IPS-18c (cell line): Measurements from ENCODE around the gene TMEM14A.
"Not testable (repeated sequence)": the region's sequence is repeated elsewhere in the genome, so short reads cannot be mapped to it uniquely, and the experiment has no call there.

Experiments
- H3K4me3 ChIP-seq: 2 replicates; pipeline ENCODE4 v1.7.0; 2013; ENCODE audit warnings: low read depth, mild to moderate bottlenecking, low read length, moderate library complexity; ENCODE audit not compliant: insufficient read depth
- H3K9me3 ChIP-seq: one replicate; pipeline ENCODE4 v1.6.1; 2013; ENCODE audit warnings: mild to moderate bottlenecking, low read length, moderate library complexity; ENCODE audit not compliant: control insufficient read depth, insufficient read depth

TMEM14A gene

DNA sequence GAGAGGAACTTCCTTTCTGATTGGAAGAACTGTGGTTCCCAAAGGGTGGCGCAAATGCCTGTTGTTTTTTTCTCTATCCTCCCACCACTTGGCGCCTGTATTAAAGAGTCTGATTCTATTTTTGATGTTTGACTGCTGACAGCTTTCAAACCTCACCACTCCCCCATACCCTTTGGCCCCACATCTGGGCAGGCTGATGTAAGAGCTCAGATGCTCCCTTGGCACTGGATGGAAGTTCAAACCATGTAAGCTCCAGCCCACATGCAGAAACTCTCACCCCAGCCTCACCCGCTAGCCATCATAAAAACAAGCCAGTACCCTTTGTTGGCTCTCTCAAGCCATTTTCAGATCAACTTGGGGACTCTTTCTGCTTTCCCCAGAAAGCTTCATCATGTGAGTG is 20.0 kb upstream of the TMEM14A start:
- peaks cover 5% of the 10 kb centered on the region for H3K9me3 ChIP-seq
- H3K4me3 ChIP-seq = no peak overlapping the region

DNA sequence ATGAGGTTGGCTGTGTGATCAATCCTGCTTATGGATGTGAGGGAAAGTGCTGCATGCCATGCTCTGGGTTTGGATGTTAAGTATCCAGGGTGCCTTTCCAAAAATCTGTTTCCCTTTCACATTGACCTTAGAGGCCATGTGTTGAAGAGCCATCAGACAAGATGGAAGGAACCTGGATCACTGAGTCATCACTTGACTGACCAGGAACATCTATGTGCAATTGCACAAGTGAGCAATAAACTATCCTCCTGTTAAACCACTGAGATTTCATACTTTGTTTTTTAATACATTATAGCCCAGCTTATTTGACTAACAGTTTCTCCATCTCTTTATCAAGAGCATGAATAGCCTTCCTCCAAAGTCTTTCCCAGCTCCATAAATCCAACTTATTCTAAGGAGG is 17.8 kb upstream of the TMEM14A start:
- H3K9me3 ChIP-seq = peaks cover 5% of the 10 kb centered on the region
- H3K4me3 ChIP-seq = no peak overlapping the region

DNA sequence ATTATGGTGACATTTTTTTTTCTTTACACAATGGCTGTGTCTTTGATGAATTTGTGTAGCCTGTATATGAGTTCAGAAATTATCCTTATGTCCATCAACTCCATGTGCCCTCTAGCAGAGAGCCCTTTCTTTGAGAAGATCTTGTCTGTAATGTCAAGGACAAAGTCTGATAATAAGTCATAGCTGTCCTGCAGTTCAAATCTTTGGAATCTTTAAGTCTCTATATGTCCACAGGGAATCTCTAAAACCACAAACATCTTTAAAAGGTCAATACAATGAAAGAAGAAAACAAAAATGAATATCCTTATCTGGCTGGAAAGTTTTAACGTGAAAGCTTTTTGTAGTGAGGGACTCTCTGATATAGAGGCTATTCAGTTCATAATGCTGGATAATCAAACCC is 16.9 kb upstream of the TMEM14A start:
- no peak overlapping the region for H3K4me3 ChIP-seq
- H3K9me3 ChIP-seq = peaks cover 5% of the 10 kb centered on the region

DNA sequence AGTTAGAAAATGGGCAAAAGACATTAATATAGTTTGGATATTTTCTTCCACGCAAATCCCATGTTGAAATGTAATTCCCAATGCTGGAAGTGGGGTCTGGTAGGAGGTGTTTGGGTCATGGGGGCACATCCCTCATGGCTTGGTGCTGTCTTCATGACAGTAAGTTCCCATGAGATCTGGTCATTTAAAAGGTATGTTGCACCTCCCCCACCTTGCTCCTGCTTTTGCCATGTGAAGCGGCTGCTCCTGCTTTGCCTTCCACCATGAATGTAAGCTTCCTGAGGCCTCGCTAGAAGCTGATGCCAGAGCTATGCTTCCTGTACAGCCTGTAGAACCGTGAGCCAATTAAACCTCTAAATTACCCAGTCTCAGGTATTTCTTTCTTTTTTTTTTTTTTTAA is 16.3 kb upstream of the TMEM14A start:
- Histone ChIP-seq H3K9me3 (peaks cover 5% of the 10 kb centered on the region), H3K4me3 (no peak overlapping the region)

DNA sequence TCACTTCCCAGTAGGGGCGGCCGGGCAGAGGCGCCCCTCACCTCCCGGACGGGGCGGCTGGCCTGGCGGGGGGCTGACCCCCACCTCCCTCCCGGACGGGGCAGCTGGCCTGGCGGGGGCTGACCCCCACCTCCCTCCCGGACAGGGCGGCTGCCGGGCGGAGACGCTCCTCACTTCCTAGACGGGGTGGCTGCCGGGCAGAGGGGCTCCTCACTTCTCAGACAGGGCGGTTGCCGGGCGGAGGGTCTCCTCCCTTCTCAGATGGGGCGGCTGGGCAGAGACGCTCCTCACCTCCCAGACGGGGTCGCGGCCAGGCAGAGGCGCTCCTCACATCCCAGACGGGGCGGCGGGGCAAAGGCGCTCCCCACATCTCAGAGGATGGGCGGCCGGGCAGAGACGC is 15.0 kb upstream of the TMEM14A start:
- not testable (repeated sequence) for H3K4me3 ChIP-seq, H3K9me3 ChIP-seq

DNA sequence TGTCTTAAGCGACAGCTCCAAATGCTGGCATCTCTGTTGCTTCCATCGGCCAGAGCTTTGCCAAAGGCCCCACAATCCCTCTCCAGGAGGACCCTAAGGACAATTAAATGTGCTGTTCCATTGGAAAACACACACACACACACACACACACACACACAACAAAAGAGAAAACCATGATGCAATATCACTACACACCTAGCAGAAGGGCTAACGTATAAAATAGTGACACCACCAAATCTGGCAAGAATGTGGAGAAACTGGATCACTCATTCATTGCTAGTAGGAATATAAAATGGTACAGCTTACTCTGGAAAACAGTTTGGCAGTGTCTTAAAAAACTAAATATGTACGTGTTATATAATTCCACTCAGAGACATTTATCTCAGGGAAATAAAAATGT is 13.0 kb upstream of the TMEM14A start:
- H3K9me3 ChIP-seq = peaks cover 5% of the 10 kb centered on the region
- H3K4me3 ChIP-seq = no peak overlapping the region

DNA sequence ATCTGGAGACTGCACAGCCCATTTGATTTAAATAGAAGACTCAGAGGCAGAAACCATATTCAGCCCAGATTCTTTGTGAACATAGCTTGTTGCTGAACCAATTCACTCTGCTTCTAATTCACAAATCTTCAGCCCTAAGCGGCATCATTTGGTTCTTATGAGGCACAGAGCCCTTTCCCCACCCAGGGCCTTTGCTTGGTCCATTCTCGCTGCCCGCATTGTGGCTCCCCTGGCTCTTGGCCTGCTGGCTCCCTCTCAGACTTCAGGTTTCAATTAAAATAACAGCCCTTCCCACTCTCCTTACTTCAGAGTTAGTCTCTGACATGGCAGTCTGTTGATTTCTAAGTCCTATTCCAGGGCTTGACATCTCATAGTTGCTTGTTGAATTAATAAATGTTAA is 9.4 kb upstream of the TMEM14A start:
- Histone ChIP-seq H3K9me3 (no peaks in the 10 kb centered on the region), H3K4me3 (no peak overlapping the region)

DNA sequence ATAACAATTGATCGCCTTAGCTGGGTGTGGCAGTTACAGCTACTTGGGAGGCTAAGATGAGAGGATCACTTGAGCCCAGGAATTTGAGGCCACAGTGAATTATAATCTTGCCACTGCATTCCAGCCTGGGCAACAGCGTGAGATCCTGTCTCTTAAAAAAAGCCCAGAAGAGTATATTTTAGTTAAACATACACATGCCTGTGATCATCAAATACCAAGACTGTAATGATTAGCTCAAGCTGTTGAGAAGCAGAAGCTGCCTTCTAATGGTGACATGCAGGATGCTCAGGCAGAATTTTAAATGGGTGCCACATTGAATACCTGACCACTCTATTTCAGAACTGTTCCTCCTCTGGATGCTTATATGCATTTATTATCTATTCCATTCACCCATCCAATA is 8.9 kb upstream of the TMEM14A start:
- no peak overlapping the region for H3K4me3 ChIP-seq
- no peaks in the 10 kb centered on the region for H3K9me3 ChIP-seq

DNA sequence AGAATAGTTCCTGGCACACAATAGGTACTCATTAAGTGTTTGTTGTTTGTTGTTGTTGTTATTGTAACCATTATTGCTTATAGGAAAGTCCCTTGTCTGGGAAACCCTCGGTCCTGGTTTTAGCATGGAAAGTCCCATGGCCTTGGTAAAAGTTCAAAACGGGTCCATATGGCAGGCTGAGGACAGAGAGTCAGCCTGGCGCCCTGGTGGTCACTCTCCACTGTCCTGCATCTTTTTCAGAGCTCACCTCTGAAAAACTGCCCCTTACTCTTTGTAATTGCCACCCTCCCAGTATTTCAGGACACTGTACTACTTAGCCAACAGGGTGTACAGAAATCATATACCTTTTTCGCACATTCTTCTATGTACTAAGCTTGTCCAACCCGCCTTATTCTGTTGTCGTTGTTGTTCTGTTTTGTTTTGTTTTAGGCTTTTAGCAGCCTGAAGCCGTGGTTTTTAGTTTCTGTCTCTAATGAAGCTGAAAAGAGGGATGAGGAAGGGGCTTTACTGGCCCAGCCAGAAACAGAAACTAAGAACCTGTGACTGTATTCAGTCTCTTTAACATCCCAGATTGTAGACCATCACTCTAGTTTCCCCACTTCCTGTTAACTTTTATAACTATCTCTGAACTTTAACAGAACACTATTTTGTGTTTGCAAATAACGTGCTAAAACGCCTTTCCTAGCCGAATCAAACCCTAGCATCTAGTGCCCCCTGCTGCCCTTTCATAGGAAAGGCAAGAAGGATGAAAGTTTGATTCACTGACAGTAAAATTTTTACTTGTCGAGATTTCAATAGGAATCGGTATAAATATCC is 7.6 kb upstream of the TMEM14A start:
- Histone ChIP-seq H3K4me3 (peak overlapping the region; percentile 62; the same call in 1 of the 2 replicates), H3K9me3 (no peaks in the 10 kb centered on the region)

DNA sequence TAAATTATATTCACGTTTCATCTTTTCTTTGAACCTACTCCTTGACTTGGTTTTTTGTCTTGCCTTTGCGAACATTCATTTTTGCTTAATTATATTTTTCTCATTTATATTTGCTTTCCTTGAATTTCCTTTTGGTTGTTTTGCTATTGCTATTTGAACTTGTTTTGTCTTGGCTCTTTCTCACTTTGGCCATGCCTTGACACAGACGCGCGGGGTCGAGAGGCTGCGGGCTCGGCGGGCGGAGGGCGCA is 7.1 kb upstream of the TMEM14A start:
- peak overlapping the region; percentile 62; the same call in 1 of the 2 replicates for H3K4me3 ChIP-seq
- H3K9me3 ChIP-seq = no peaks in the 10 kb centered on the region

DNA sequence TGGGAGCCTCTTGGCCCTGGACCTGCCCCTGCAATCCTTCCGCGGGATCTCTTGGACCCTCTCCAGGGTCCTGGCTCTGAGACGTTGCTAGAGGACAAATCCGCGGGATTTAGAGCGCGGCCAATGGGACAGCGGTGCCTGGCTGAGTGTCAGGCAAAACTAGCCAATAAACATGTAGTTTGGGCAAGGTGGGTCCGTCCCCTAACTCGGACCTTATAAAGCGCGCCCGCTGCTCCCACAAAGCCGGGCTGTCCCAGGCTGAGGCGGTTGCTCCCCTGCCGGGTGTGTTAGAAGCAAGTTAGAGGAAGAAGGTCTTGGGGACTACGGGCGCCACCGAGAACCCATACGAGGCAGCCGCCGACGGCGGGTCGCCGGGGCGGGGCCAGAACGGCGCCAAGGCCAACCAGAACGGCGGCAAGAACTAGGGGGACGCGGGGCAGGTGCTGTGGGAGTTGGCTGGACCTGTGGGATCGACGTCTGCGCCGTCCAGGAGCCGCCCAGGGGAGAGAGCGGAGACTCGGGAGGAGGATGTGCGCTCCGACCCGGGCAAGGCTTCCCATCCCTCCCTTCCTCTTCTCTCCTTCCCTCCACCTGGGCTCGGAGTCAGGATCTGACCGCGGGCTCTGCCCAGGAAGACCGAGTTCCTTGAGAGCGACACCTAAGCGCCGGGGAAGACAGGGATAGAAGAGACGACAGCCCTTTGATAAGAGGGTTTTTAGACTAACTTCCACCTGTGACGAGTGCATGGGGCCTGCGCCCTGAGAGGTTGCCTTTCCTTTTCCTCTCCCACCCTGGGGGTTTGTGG is 6.5 kb upstream of the TMEM14A start:
- Histone ChIP-seq H3K4me3 (peak overlapping the region; percentile 62), H3K9me3 (no peaks in the 10 kb centered on the region)

DNA sequence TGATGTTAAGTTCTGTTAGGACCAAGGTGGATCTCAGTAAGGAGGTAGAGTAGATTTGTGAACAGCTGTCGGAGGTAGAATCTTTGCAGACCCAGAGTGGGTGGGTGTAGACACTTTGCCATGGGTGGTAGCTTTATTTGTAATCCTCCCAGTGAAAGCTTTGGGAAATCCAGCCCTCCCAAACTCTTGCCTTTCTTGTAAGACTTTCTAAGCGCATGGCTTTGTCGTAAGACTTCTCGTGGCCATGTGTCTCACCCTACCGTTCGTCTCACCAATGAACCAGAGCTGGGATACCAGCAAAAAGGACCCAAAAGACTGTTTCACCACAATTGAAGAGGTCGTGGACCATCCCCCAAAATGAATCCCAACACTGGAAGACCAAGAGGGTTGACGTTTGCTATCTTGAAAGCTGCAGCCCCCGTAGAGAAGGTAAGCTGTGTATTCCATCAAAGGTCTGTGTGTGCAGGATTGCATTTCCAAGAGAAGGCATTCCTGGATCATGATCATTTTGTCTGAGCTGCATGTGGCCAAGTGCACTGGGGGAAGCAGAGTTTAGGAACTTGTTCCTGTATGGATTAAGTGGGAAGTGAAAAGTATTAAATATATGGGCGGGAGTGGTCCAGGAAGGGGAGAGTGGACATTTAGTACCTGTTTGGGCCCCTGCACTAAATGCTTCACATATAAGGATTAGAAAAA is 5.8 kb upstream of the TMEM14A start:
- Histone ChIP-seq H3K9me3 (no peaks in the 10 kb centered on the region), H3K4me3 (peak overlapping the region; percentile 62)

DNA sequence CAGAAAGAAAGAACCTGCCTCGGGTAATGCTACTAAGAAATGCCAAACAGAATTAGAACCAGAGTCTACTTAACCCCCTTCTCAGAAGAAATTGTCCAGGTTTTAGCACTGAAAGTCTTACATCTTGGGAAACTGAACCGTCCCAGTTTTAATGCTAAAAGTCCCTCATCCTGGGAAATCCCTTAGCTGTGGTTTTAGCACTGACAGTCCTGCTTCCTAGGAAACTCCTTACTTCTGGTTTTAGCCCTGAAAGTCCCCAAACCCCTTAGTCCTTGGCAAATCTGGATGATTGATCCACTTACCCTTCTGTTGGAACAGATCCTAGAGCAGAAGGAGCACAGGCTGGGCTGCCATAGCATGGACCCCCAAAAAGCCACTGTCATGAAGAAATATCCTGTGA is 4.8 kb upstream of the TMEM14A start:
- Histone ChIP-seq H3K9me3 (no peaks in the 10 kb centered on the region), H3K4me3 (no peak overlapping the region)

DNA sequence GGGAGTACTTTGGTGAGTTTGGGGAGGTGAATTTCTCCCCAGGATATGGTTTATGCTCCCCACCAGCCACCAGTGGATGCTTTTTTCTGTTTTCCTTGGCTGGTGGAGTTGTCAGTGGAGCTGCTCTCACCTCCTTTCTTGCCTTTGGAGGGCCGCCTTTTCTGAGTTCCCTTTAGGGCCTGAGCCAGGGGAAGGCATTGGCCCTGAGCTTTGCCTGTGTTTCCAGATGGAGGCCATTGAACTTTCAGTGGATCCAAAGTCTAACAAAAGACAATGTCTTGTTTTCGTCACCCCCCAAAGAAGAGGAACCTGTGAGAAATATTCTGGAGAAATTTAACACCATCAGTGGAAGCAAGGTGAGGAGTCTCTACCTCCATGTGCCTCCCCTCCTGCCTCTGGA is 4.4 kb upstream of the TMEM14A start:
- no peaks in the 10 kb centered on the region for H3K9me3 ChIP-seq
- H3K4me3 ChIP-seq = no peak overlapping the region

DNA sequence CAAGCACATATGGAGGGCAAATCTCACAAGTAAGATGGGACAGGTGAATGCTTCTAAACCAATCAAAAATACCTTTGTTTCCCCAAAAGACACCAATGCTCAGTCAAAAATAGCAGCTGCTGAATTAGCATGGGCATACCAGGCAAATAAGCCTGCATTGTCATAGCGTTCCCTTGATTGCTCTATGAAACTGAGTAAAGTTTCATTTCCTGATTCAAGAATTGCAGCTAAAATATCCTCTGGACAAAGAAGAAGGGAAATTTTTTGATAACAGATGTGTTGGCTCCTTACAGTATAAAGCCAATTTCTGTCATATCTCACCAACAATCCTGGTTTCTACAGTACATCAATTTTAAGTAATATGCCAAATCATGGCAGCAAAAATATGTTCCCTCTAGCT is 3.3 kb upstream of the TMEM14A start:
- Histone ChIP-seq H3K9me3 (no peaks in the 10 kb centered on the region), H3K4me3 (no peak overlapping the region)

DNA sequence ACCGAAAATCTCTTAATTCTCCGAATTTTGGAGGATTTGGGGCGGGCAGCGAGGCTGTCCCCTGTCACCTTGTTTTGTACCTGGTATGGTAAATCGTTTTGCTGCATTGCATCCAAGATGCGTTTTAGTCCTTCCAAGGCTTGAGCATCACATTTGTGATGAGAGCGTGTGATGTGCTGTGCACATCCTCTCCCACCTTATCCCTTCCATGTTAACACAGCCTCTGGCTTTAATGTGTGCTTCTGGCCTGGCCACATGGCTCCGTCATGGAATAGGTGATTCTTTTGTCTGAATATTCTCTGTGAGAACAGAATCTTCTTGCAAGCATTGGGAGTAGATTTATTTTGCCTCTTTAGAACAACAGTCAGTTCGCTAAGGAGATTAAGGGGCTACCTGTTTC is 763 bp downstream of the TMEM14A start:
- peak overlapping the region; percentile 82; the same call in 1 of the 2 replicates for H3K4me3 ChIP-seq
- H3K9me3 ChIP-seq = peaks cover 2% of the 10 kb centered on the region

DNA sequence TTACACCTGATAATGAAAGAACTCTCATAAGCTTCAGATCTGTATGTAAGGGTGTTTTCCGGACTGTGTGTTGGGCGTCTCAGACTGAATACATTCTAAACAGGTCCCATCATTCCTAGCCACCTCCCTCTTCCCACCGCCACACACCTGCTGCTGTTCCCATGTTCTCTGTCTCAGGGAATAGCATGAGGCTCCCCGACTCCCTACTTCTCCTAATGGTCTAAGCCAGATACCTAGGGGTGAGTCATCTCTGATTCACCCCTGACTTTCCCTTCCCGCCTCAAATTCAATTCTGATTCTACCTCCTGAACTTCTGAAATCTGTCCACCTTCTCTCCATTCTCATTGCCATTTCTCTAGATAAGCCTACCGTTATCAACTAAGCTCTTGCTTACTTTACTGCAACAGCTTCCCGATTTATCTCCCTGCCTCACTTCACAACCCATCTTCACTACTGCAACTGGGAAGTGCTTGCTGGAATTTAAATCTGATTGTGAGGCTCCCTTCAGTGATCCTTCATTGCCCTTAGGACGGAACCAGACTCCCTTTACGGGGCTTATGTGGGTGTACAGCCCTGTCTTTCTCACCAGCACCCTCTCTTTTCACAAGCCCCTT is 1.6 kb downstream of the TMEM14A start:
- Histone ChIP-seq H3K9me3 (peaks cover 2% of the 10 kb centered on the region), H3K4me3 (no peak overlapping the region)

DNA sequence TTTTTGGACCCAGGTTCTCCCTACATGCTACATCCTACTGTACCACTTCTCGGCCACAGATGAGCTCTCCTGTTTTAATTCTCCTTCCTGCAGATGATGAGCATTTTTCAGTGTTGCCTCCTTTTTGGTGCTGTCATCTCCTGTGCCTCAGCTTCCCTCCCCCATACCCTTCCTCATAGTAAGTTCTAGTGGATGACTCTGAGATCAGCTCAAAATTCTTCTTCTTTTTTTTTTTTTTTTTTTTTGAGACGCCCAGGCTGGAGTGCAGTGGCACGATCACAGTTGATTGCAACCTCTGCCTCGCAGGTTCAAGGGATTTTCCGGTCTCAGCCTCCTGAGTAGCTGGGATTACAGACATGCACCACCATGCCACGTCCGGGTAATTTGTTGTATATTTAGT is 3.8 kb downstream of the TMEM14A start:
- Histone ChIP-seq H3K9me3 (peaks cover 2% of the 10 kb centered on the region), H3K4me3 (no peak overlapping the region)
